SK-N-SH treated with all-trans-retinoic acid at 6 μM for 48 hours (cell line): ENCODE data around the gene BLOC1S6.

Experiments used
- ATAC-seq: fragments of 200-7000 bp; cut with Tn5 transposase; 3 replicates; pipeline ENCODE4 v1.9.1; 2020; ENCODE audit warnings: mild to moderate bottlenecking, moderate library complexity
- ARNTL ChIP-seq: fragments of 450-650 bp; formaldehyde crosslinking; IDR thresholded peaks from 2 replicates; pipeline ENCODE4 v1.5.0; 2020; ENCODE audit warnings: low read depth, mild to moderate bottlenecking, moderate library complexity, borderline replicate concordance
- BACH2 ChIP-seq: fragments of 250-450 bp; sonication (Bioruptor Pico); IDR thresholded peaks from 2 replicates; pipeline ENCODE4 v1.9.0; 2021; ENCODE audit warnings: mild to moderate bottlenecking, borderline replicate concordance
- ESRRG ChIP-seq: fragments of 250-450 bp; sonication (Bioruptor Pico); IDR thresholded peaks from 2 replicates; pipeline ENCODE4 v1.6.1; 2021; ENCODE audit warnings: mild to moderate bottlenecking
- GLIS3 ChIP-seq: fragments of 250-450 bp; sonication (Bioruptor Pico); IDR thresholded peaks from 2 replicates; pipeline ENCODE4 v1.5.0; 2020; ENCODE audit warnings: mild to moderate bottlenecking, moderate library complexity
- ISL1 ChIP-seq: fragments of 250-450 bp; sonication (Bioruptor Pico); IDR thresholded peaks from 2 replicates; pipeline ENCODE4 v2.1.2; 2022; ENCODE audit warnings: mild to moderate bottlenecking, moderate library complexity
- OSR1 ChIP-seq: fragments of 250-450 bp; sonication (Bioruptor Pico); IDR thresholded peaks from 2 replicates; pipeline ENCODE4 v1.8.0; 2022; ENCODE audit warnings: moderate library complexity, mild to moderate bottlenecking, inconsistent platforms
- PATZ1 ChIP-seq: fragments of 250-450 bp; sonication (Bioruptor Pico); IDR thresholded peaks from 2 replicates; pipeline ENCODE4 v1.8.0; 2020; ENCODE audit warnings: mild to moderate bottlenecking, moderate library complexity, borderline replicate concordance
- POU6F1 ChIP-seq: fragments of 250-450 bp; sonication (Bioruptor Pico); IDR thresholded peaks from 2 replicates; pipeline ENCODE4 v1.8.0; 2021; ENCODE audit warnings: low read depth, mild to moderate bottlenecking, moderate library complexity, borderline replicate concordance
- PPARA ChIP-seq: fragments of 250-450 bp; sonication (Bioruptor Pico); IDR thresholded peaks from 2 replicates; pipeline ENCODE4 v1.5.0; 2020; ENCODE audit warnings: mild to moderate bottlenecking, borderline replicate concordance
- SNAI2 ChIP-seq: fragments of 250-450 bp; sonication (Bioruptor Pico); IDR thresholded peaks from 2 replicates; pipeline ENCODE4 v1.5.0; 2020; ENCODE audit warnings: mild to moderate bottlenecking, moderate library complexity
- TCF4 ChIP-seq: fragments of 250-450 bp; sonication (Bioruptor Pico); IDR thresholded peaks from 2 replicates; pipeline ENCODE4 v1.8.0; 2021; ENCODE audit warnings: mild to moderate bottlenecking, moderate library complexity, borderline replicate concordance
- TOX ChIP-seq: fragments of 250-450 bp; sonication (Bioruptor Pico); IDR thresholded peaks from 2 replicates; pipeline ENCODE4 v1.8.0; 2021; ENCODE audit warnings: mild to moderate bottlenecking, moderate library complexity, borderline replicate concordance
- TSHZ2 ChIP-seq: fragments of 250-450 bp; sonication (Bioruptor Pico); IDR thresholded peaks from 2 replicates; pipeline ENCODE4 v1.5.0; 2020; ENCODE audit warnings: mild to moderate bottlenecking, moderate library complexity
- ZC3H10 ChIP-seq: fragments of 250-450 bp; sonication (Bioruptor Pico); IDR thresholded peaks from 2 replicates; pipeline ENCODE4 v1.5.1; 2021; ENCODE audit warnings: mild to moderate bottlenecking, moderate library complexity
- ZFP3 ChIP-seq: fragments of 250-450 bp; sonication (Bioruptor Pico); IDR thresholded peaks from 2 replicates; pipeline ENCODE4 v1.5.0; 2020; ENCODE audit warnings: mild to moderate bottlenecking, moderate library complexity
- ZFP30 ChIP-seq: fragments of 450-650 bp; formaldehyde crosslinking; IDR thresholded peaks from 2 replicates; pipeline ENCODE4 v1.5.0; 2022; ENCODE audit warnings: mild to moderate bottlenecking, moderate library complexity
- ZNF565 ChIP-seq: fragments of 450-650 bp; formaldehyde crosslinking; conservative IDR thresholded peaks from 2 replicates; pipeline ENCODE4 v1.5.0; 2020; ENCODE audit warnings: low read depth, mild to moderate bottlenecking, moderate library complexity

The BLOC1S6 gene

DNA sequence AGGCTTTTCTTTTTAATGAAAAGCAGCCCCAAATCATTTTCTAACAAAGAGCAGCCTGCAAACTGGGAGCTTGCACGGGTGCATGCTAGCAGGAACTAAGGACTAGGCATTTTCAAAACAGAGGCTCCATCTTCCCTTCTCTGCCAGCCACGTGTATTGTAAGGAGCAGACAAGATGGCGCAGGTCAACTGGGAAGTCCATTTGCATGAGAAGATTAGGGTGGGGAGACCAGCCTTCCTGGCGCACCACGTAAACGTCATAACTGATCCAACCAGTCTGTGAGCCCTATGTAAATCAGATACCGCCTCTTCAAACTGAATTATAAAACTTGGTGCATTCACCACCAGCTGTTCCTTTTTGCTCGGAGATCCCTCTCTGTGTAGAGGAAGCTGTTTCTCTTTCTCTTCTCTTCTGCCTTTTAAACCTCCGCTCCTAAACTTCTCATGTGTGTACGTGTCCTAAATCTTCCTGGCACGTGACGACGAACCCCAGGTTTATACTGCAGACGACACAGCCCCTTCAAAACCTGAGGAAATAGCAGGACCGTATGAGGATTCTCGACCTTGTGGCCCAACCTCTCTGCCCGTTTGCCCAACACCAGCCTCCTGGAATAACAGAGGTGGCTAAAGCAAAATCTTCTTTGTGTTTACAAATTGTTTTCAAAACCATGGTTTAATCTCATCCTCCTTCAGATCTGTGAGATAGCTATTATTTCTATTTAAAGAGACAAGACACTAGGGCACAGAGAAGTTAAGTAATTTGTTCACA lies 38.2 kb upstream of the BLOC1S6 start:
- TF ChIP-seq BACH2 (CRISPR knock-in tag) = no peak
- no peak for TF ChIP-seq GLIS3
- TF ChIP-seq, all 23 proteins: peak for 0
- no peak for ATAC-seq

DNA sequence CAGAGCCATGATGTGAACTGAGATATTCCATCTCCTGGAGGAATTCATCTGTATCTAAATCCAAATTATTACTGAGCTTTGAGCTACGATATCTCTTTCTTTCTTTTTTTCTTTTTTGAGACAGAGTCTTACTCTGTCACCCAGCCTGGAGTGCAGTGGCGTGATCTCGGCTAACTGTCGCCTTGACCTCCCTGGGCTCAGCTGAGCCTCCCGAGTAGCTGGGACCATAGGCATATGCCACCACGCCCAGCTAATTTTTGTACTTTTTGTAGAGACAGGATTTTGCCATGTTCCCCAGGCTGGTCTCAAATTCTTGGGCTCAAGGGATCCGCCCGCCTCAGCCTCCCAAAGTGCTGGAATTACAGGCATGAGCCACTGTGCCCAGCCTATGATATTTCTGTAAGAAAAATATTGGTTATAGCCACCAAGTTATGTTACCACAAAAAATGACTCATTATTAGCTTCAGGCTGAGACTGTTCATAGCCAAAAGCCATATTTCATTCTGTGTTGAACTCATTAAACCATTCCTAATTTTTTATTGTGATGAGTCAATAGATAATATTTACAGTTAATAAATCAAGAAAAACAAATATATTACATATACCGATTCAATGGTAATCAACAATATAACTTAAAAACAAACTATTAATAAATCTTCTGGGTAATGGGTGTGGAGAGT lies 37.5 kb upstream of the BLOC1S6 start:
- ATAC-seq = peak; percentile 75
- TF ChIP-seq TSHZ2 = no peak
- no peak for TF ChIP-seq GLIS3
- no peak for TF ChIP-seq TCF4 (CRISPR knock-in tag)
- no peak for TF ChIP-seq TOX (CRISPR knock-in tag)
- no peak for TF ChIP-seq OSR1
- TF ChIP-seq ESRRG (CRISPR knock-in tag) = no peak
- no peak for TF ChIP-seq ZNF565 (CRISPR knock-in tag)

DNA sequence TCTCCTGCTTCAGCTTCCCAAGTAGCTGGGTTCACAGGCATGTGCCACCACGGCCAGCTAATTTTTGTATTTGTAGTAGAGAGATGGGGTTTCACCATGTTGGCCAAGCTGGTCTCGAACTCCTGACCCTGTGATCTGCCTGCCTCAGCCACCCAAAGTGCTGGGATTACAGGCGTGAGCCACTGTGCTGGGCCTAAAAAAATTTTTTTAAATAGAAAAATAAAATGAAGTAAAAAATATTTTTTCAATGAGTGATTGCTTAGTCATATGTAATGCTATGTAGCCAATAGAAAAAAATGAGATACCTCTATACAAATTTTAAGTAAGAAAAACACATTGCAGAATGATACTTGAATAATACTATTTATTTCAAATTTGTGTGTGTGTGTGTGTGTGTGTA lies 36.7 kb upstream of the BLOC1S6 start:
- peak; percentile 41; the same call in 1 of the 3 replicates for ATAC-seq

DNA sequence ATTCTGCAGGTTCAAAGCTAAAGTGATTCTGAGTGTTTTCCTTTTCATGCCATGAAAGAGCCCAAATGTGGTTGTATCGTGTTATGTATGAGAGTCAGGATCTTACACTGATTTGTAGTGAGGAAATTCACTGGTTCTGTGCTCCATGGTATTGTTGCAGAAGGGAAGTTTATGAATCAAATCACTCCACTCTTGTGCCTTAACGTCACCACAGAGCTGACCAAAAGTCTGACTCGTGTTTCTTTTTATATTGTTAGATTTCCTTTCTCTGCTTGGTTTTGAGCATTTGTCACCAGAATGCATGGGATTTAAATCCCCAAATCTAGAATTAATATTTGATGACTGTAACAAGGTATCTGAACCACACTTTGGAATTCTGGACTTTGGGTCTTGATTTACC lies 35.5 kb upstream of the BLOC1S6 start:
- no peak for TF ChIP-seq ISL1
- TF ChIP-seq OSR1 = no peak
- TF ChIP-seq ZFP3 (CRISPR knock-in tag) = no peak
- no peak for TF ChIP-seq BACH2 (CRISPR knock-in tag)
- no peak for TF ChIP-seq SNAI2 (CRISPR knock-in tag)
- TF ChIP-seq TSHZ2 = no peak
- TF ChIP-seq ARNTL = no peak
- TF ChIP-seq, all 23 proteins: peak for 0
- no peak for ATAC-seq

More for the DNA sequence above, 36.7 kb upstream of the BLOC1S6 start:
- TF ChIP-seq TCF4 (CRISPR knock-in tag) (no peak), SNAI2 (CRISPR knock-in tag) (no peak), ZC3H10 (CRISPR knock-in tag) (no peak), ESRRG (CRISPR knock-in tag) (no peak), ZNF565 (CRISPR knock-in tag) (no peak), PATZ1 (CRISPR knock-in tag) (no peak), OSR1 (no peak), GLIS3 (no peak), POU6F1 (CRISPR knock-in tag) (no peak), ARNTL (no peak), PPARA (CRISPR knock-in tag) (no peak), ZFP30 (no peak)
- TF ChIP-seq, all 23 proteins: peak for 0
